H4 (cell line): Measurements from ENCODE around the gene ABCG2. TPM values are rescaled to one million over a fixed set of nuclear protein-coding genes. Genes with fewer than 3 reads are reported as not detected.
"Not testable (repeated sequence)": the region's sequence is repeated elsewhere in the genome, so short reads cannot be mapped to it uniquely, and the experiment has no call there.

Experiments
- DNase-seq: peaks from one replicate; pipeline ENCODE4 v3.0.0-alpha.2; 2015; ENCODE audit warnings: low spot score
- total RNA-seq: library from RNA; depleted of rRNA; stranded (reverse); fragments of >200 nt; shearing (Covaris generic); gene quantifications from 2 replicates; pipeline ENCODE4 v1.2.3, GENCODE V29; 2014

ABCG2 gene
- total RNA-seq, 1 experiment from 2014 or later = 14.9 TPM

GRCh38 chr4:88112856-88113255 lies 45.6 kb downstream of the ABCG2 start:
- DNase-seq = no peak

GRCh38 chr4:88110826-88111225 lies 47.6 kb downstream of the ABCG2 start:
- DNase-seq = no peak

- no peak for DNase-seq
Measured at GRCh38 chr4:88109123-88109881, 49.1 kb downstream of the ABCG2 start.

GRCh38 chr4:88108747-88109122 lies 49.7 kb downstream of the ABCG2 start:
- no peak for DNase-seq

- DNase-seq = not testable (repeated sequence)
Measured at GRCh38 chr4:88108108-88108465, 50.4 kb downstream of the ABCG2 start.

GRCh38 chr4:88107406-88108107 lies 50.9 kb downstream of the ABCG2 start:
- peak; percentile 43 for DNase-seq

GRCh38 chr4:88106205-88106604 lies 52.2 kb downstream of the ABCG2 start:
- DNase-seq = no peak

- peak; percentile 87 for DNase-seq
Measured at GRCh38 chr4:88104902-88105610, 53.4 kb downstream of the ABCG2 start.

- no peak for DNase-seq
Measured at GRCh38 chr4:88102026-88102425, 56.4 kb downstream of the ABCG2 start.

- DNase-seq = no peak
Measured at GRCh38 chr4:88101165-88101564, 57.3 kb downstream of the ABCG2 start.

- no peak for DNase-seq
Measured at GRCh38 chr4:88098993-88099752, 59.3 kb downstream of the ABCG2 start.

- DNase-seq = no peak
Measured at GRCh38 chr4:88097781-88098180, 60.7 kb downstream of the ABCG2 start.

- DNase-seq = no peak
Measured at GRCh38 chr4:88097301-88097700, 61.1 kb downstream of the ABCG2 start.

GRCh38 chr4:88093874-88094273 lies 64.6 kb downstream of the ABCG2 start:
- DNase-seq = no peak

- no peak for DNase-seq
Measured at GRCh38 chr4:88091378-88091777, 67.1 kb downstream of the ABCG2 start.

- DNase-seq = no peak
Measured at GRCh38 chr4:88090898-88091297, 67.5 kb downstream of the ABCG2 start.

- no peak for DNase-seq
Measured at GRCh38 chr4:88087004-88087403, 71.4 kb downstream of the ABCG2 start.

- no peak for DNase-seq
Measured at GRCh38 chr4:88080626-88081025, 77.8 kb downstream of the ABCG2 start.

- DNase-seq = no peak
Measured at GRCh38 chr4:88078579-88078978, 79.9 kb downstream of the ABCG2 start.

GRCh38 chr4:88077911-88078524 lies 80.4 kb downstream of the ABCG2 start:
- no peak for DNase-seq

GRCh38 chr4:88075336-88075735 lies 83.1 kb downstream of the ABCG2 start:
- DNase-seq = no peak

- DNase-seq = no peak
Measured at GRCh38 chr4:88070031-88070430, 88.4 kb downstream of the ABCG2 start.
